Ovary (tissue), 3 donors: ENCODE measurements around the gene C2orf74.

Experiments used
- EP300 ChIP-seq: sonication (generic); formaldehyde crosslinking; IDR thresholded peaks from one replicate; pipeline ENCODE4 v1.6.1; 2017; ENCODE audit warnings: antibody characterized with exemption
- TF ChIP-seq, protein P1 (sequence below), 3 donors: fragments of 450-650 bp in 2 of 3; fragments of 200-600 bp in 1 of 3; IDR thresholded peaks; one replicate each; pipeline versions ENCODE4 v1.5.1 to v1.8.0; 2016 to 2022; ENCODE audit warnings: antibody characterized with exemption in 3 of 3, mild to moderate bottlenecking in 1 of 3
- donor health status: DM: no; HTN: no; CAD: no.

DNA sequence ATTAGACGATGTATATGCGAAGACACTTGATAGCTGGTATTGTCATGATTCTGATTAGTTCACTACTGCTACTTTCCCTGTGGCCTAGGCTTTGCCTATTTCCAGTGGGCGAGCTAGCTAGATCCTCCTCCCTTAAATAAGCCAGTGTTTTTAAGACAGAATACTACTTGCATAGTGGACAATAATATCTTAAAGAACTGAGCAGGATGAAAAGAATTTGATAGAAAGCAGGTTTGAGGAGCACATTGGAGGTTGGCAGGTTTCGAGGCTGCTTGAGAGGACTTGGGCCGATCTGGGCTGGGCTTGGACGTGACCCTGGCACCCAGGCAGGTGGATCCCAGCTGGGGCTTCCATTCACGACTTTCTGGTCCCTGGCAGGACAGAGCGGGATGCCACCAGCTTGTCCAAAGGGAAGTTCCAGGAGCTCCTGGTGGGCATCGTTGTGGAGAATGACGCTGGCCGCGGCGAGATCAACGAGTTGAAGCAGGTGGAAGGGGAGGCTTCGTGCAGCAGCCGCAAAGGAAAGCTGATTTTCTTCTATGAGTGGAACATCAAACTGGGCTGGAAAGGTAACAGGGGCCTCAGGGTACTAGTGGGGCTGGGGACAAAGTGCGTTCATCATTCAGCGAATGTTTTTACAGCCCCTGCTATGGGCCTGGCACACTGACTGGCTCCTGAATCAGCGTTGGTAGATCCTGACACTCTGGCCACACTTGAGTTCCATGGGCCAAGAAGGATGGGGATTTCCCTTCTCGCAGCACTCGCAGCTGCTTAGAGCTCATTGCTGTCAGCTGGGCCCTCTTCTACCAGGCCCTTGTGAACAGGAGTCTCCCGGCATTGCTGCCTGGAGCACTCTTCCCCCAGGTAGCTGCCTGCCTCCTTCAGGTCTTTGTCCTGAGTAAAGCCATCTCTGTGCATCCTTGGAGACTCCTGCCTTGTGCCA is 16.9 kb downstream of the C2orf74 start:
- TF ChIP-seq, protein P1, sequence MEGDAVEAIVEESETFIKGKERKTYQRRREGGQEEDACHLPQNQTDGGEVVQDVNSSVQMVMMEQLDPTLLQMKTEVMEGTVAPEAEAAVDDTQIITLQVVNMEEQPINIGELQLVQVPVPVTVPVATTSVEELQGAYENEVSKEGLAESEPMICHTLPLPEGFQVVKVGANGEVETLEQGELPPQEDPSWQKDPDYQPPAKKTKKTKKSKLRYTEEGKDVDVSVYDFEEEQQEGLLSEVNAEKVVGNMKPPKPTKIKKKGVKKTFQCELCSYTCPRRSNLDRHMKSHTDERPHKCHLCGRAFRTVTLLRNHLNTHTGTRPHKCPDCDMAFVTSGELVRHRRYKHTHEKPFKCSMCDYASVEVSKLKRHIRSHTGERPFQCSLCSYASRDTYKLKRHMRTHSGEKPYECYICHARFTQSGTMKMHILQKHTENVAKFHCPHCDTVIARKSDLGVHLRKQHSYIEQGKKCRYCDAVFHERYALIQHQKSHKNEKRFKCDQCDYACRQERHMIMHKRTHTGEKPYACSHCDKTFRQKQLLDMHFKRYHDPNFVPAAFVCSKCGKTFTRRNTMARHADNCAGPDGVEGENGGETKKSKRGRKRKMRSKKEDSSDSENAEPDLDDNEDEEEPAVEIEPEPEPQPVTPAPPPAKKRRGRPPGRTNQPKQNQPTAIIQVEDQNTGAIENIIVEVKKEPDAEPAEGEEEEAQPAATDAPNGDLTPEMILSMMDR (IDR thresholded peaks at IDR 0.05), result no peak
- TF ChIP-seq EP300, result no peak
